ENCODE measurements around the gene DOCK10. TPM values are rescaled to one million over a fixed set of nuclear protein-coding genes. Genes with fewer than 3 reads are reported as not detected.
A peak's percentile ranks its signal among the peaks of the same experiment; 100 is the strongest.

DOCK10 gene
- total RNA-seq, 2 donors from 2014 or later: 185 to 233 TPM

GRCh38 chr2:224940618-224941017, 101.7 kb downstream of the DOCK10 start:
- no peaks in the 10 kb centered on the region for H3K36me3 Mint-ChIP-seq (ENCODE audit: low read depth)
- no peaks in the 10 kb centered on the region for H3K27me3 Mint-ChIP-seq
- ATAC-seq (no peak), DNase-seq (no peak)
- H3K4me1 Mint-ChIP-seq: peaks cover 59% of the 10 kb centered on the region
- no peak overlapping the region for H3K4me3 Mint-ChIP-seq
- H3K9me3 ChIP-seq (ENCODE audit: control insufficient read depth, low read length, poor library complexity, severe bottlenecking): no peaks in the 10 kb centered on the region
- peak overlapping the region; percentile 95 for H3K27ac Mint-ChIP-seq

DNA sequence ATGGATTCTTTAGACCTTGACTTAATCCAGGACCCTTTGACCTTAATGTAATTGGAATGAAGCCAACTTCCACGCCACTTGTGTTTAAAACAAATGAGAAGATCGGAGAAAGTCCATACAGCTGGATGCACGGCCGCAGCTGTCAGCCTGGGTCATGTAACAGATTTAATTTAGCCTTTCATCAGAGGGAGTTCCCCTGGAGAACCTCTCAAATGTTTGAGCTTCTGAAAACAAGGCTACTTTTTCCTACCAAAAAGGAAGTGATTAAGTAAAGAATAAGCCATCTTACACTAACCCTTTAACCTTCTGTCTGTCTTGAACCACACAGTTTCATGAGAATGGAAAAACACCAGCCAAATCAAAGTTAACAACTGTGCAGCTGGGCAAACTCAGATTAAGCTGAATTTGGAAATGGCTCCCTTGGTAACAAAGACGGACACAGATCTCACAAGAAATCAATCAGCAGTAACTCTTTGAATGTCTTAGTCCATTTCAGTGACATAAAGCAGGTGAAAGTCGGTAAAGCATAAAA, 103.6 kb downstream of the DOCK10 start:
- DNase-seq: no peak
- ATAC-seq: peak; percentile 75
- no peaks in the 10 kb centered on the region for H3K9me3 ChIP-seq (ENCODE audit: control insufficient read depth, low read length, poor library complexity, severe bottlenecking)
- Mint-ChIP-seq H3K36me3 (ENCODE audit: low read depth) (no peaks in the 10 kb centered on the region), H3K4me1 (peaks cover 56% of the 10 kb centered on the region), H3K27ac (peak overlapping the region; percentile 95), H3K4me3 (peak overlapping the region; percentile 76), H3K27me3 (no peaks in the 10 kb centered on the region)

DNA sequence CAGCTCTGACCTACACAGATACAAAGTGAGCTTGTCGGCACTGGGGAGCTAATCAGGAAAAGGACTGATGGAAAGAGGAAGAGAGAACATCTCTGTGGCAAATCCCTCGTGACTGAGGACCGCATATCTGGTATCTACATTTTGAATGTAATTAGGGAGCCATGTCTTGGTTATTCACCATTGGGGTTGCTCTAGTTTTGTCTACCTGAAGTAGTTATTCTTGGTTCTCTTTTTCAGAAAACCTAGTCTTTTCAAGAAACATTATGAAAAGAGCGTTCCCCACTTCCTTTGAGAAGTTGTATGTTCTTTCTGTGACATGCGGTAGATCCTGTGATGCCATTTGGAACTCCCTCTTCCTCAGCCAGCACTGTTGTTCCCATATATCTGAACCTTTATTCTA, 104.4 kb downstream of the DOCK10 start:
- Mint-ChIP-seq H3K4me3 (peak overlapping the region; percentile 76), H3K4me1 (peaks cover 58% of the 10 kb centered on the region), H3K36me3 (ENCODE audit: low read depth) (no peaks in the 10 kb centered on the region), H3K27ac (peak overlapping the region; percentile 95), H3K27me3 (no peaks in the 10 kb centered on the region)
- no peaks in the 10 kb centered on the region for H3K9me3 ChIP-seq (ENCODE audit: control insufficient read depth, low read length, poor library complexity, severe bottlenecking)
- peak; percentile 27 for ATAC-seq
- no peak for DNase-seq

- Mint-ChIP-seq H3K36me3 (ENCODE audit: low read depth) (no peaks in the 10 kb centered on the region), H3K27ac (peak overlapping the region; percentile 16), H3K4me3 (no peak overlapping the region), H3K4me1 (peaks cover 60% of the 10 kb centered on the region), H3K27me3 (no peaks in the 10 kb centered on the region)
- H3K9me3 ChIP-seq (ENCODE audit: control insufficient read depth, low read length, poor library complexity, severe bottlenecking): no peaks in the 10 kb centered on the region
- ATAC-seq: no peak
- DNase-seq: no peak
Observed at GRCh38 chr2:224934526-224935188, 107.6 kb downstream of the DOCK10 start.

DNA sequence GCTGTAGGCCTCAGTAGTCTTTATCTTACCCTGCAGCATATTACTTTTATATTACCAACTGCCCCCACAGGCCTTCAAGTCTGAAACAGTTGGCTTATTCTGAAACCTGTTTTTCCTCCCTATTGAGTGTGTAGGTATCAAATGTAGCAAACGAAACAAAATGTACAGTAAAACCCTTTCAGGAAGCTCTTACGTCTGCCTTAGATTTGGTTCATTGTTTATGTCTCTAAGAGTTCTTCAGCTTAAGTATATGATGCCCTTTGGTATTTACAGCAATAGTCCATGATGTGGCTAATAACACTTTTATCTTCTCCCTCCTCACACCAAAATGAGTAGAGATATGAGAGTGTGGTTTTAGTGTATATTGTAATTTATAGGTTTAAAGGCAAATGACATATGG, 108.8 kb downstream of the DOCK10 start:
- no peaks in the 10 kb centered on the region for H3K9me3 ChIP-seq (ENCODE audit: control insufficient read depth, low read length, poor library complexity, severe bottlenecking)
- Mint-ChIP-seq H3K36me3 (ENCODE audit: low read depth) (no peaks in the 10 kb centered on the region), H3K27me3 (no peaks in the 10 kb centered on the region), H3K4me1 (peaks cover 65% of the 10 kb centered on the region), H3K4me3 (no peak overlapping the region), H3K27ac (peak overlapping the region; percentile 99)
- ATAC-seq (peak; percentile 36), DNase-seq (no peak)

DNA sequence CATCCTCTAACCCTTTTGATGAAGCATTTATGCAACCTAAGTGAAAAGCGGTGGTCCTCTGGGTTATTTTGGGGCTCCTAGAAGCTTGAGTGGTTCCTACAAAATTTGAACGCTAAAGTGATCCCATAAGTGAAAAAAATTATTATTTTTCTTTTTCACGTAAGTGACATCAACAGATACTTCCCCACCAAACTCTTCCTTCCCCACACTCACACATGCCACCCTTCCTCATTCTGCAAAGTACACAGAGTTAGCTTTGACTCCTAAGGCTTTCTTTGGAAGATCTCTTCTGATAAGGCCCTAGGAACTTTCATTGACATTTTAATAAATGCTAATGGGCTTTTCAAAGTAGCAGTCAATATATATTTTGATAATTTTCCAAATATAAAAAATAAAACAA, 109.7 kb downstream of the DOCK10 start:
- H3K4me1 Mint-ChIP-seq: peaks cover 62% of the 10 kb centered on the region
- DNase-seq (no peak), ATAC-seq (no peak)
- no peak overlapping the region for H3K4me3 Mint-ChIP-seq
- H3K27ac Mint-ChIP-seq: peak overlapping the region; percentile 99
- H3K36me3 Mint-ChIP-seq (ENCODE audit: low read depth): no peaks in the 10 kb centered on the region
- H3K9me3 ChIP-seq (ENCODE audit: control insufficient read depth, low read length, poor library complexity, severe bottlenecking): no peaks in the 10 kb centered on the region
- no peaks in the 10 kb centered on the region for H3K27me3 Mint-ChIP-seq

- Mint-ChIP-seq H3K4me1 (peaks cover 65% of the 10 kb centered on the region), H3K36me3 (ENCODE audit: low read depth) (peaks cover 3% of the 10 kb centered on the region), H3K27ac (peak overlapping the region; percentile 99), H3K27me3 (no peaks in the 10 kb centered on the region), H3K4me3 (peak overlapping the region; percentile 25)
- ATAC-seq: no peak
- DNase-seq: no peak
- no peaks in the 10 kb centered on the region for H3K9me3 ChIP-seq (ENCODE audit: control insufficient read depth, low read length, poor library complexity, severe bottlenecking)
Observed at GRCh38 chr2:224931956-224932355, 110.3 kb downstream of the DOCK10 start.

DNA sequence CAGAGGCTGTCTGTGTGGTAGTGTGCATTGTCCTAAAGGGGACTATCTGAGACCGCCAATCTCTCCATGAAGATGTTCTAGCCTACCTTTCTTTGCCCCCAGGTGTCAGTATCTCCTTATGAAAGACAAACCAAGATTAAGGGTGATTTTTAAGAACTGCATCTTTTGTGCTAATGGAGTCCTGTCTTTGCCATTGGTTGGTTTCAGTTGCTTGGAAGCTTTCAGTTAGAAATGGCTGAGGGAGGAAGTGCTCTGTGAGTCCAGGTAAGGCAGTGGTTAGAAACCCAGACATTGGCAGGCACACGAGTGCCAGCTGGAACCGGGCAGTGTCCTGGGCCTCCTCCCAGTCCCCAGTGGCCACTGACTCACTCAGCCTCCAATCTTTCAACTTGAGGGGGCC, 111.3 kb downstream of the DOCK10 start:
- no peaks in the 10 kb centered on the region for H3K9me3 ChIP-seq (ENCODE audit: control insufficient read depth, low read length, poor library complexity, severe bottlenecking)
- ATAC-seq (no peak), DNase-seq (no peak)
- Mint-ChIP-seq H3K4me3 (peak overlapping the region; percentile 70), H3K27me3 (no peaks in the 10 kb centered on the region), H3K27ac (peak overlapping the region; percentile 99), H3K4me1 (peaks cover 72% of the 10 kb centered on the region), H3K36me3 (ENCODE audit: low read depth) (peaks cover 8% of the 10 kb centered on the region)

- Mint-ChIP-seq H3K4me1 (peaks cover 81% of the 10 kb centered on the region), H3K27me3 (no peaks in the 10 kb centered on the region), H3K36me3 (ENCODE audit: low read depth) (peaks cover 8% of the 10 kb centered on the region), H3K4me3 (peak overlapping the region; percentile 77), H3K27ac (peak overlapping the region; percentile 99)
- ATAC-seq: peak; percentile 39
- H3K9me3 ChIP-seq (ENCODE audit: control insufficient read depth, low read length, poor library complexity, severe bottlenecking): no peaks in the 10 kb centered on the region
- no peak for DNase-seq
Observed at GRCh38 chr2:224930124-224930523, 112.1 kb downstream of the DOCK10 start.

- Mint-ChIP-seq H3K4me3 (peak overlapping the region; percentile 77), H3K4me1 (peaks cover 82% of the 10 kb centered on the region), H3K27me3 (no peaks in the 10 kb centered on the region), H3K27ac (peak overlapping the region; percentile 99), H3K36me3 (ENCODE audit: low read depth) (peaks cover 8% of the 10 kb centered on the region)
- DNase-seq: no peak
- H3K9me3 ChIP-seq (ENCODE audit: control insufficient read depth, low read length, poor library complexity, severe bottlenecking): no peaks in the 10 kb centered on the region
- ATAC-seq: no peak
Observed at GRCh38 chr2:224929512-224929911, 112.8 kb downstream of the DOCK10 start.

DNA sequence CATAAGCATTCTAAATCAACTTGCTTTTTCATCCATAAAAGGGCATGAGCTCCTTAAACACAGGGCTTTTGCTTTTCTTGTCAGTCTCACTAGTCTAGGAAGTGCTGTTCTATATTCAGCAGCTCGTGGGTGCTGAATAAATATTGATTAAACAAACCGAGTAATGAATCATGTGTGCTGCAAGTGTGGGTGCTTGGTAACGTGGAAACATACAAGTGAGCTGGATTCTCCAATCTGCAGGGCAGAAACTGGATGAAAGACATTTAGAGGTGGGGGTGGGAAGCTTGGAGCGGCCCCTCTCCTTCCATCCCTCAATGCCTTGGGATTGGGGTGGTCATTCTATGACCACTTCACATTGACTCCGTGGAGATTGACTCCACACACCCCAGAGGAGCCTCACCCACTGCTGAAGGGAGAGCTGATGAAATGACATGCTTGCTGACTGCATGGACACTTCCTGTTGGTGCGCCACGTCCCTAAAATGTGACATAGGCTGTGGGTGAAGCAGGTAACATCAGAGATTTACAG, 114.6 kb downstream of the DOCK10 start:
- H3K4me1 Mint-ChIP-seq: peaks cover 83% of the 10 kb centered on the region
- peak overlapping the region; percentile 99 for H3K27ac Mint-ChIP-seq
- ATAC-seq (peak; percentile 87), DNase-seq (peak in 2 of 3 donors; percentile 42 to 57)
- no peaks in the 10 kb centered on the region for H3K27me3 Mint-ChIP-seq
- H3K4me3 Mint-ChIP-seq: peak overlapping the region; percentile 77
- H3K9me3 ChIP-seq (ENCODE audit: control insufficient read depth, low read length, poor library complexity, severe bottlenecking): no peaks in the 10 kb centered on the region
- H3K36me3 Mint-ChIP-seq (ENCODE audit: low read depth): peaks cover 8% of the 10 kb centered on the region

DNA sequence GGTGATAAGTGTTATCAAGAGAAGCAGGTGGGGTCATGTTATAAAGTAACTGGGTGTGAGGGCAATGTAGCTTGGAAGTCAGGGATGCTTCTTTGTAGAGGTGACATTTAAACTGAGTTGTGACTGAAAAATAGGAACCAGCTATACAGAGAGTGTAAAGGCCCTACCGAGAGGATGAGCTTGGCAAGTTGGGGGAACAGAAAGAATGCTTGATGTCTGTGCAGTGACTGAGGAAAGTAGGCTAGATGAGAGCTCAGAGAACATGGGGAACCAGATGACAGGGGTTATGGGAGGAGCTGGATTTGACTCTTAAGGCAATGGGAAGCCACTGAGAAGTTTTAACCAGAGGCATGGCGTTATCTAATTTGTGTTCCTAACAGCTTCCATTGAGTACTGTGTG, 115.3 kb downstream of the DOCK10 start:
- H3K36me3 Mint-ChIP-seq (ENCODE audit: low read depth): peaks cover 8% of the 10 kb centered on the region
- ATAC-seq (no peak), DNase-seq (no peak)
- H3K4me3 Mint-ChIP-seq: peak overlapping the region; percentile 77
- H3K4me1 Mint-ChIP-seq: peaks cover 87% of the 10 kb centered on the region
- peak overlapping the region; percentile 99 for H3K27ac Mint-ChIP-seq
- H3K9me3 ChIP-seq (ENCODE audit: control insufficient read depth, low read length, poor library complexity, severe bottlenecking): no peaks in the 10 kb centered on the region
- H3K27me3 Mint-ChIP-seq: no peaks in the 10 kb centered on the region

DNA sequence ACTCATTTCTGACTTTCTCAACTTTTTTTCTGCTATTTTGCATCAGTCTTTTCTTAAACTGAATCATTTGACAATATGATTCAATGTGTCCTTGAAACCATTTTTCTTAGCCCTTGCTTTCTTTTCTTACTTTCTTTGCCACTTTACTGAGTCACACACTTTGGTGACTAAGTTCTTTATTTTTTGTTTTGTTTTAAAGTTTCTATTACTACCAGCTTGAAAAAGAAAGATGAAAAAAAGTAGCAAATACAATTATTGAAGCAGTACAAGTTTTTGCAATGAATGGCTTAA, 116.5 kb downstream of the DOCK10 start:
- DNase-seq (no peak), ATAC-seq (no peak)
- no peaks in the 10 kb centered on the region for H3K9me3 ChIP-seq (ENCODE audit: control insufficient read depth, low read length, poor library complexity, severe bottlenecking)
- peaks cover 8% of the 10 kb centered on the region for H3K36me3 Mint-ChIP-seq (ENCODE audit: low read depth)
- peak overlapping the region; percentile 99 for H3K27ac Mint-ChIP-seq
- H3K27me3 Mint-ChIP-seq: no peaks in the 10 kb centered on the region
- peaks cover 78% of the 10 kb centered on the region for H3K4me1 Mint-ChIP-seq
- peak overlapping the region; percentile 77 for H3K4me3 Mint-ChIP-seq

All from T-helper 17 cell (primary cell).